NCI-H2107 treated with DMSO at 0.1 percent for 48 hours (cell line): ENCODE data around the gene SLC22A23.

ENCODE experiments used
- DNase-seq: peaks from one replicate; lab custom pipeline; 2025; ENCODE audit not compliant: unreplicated experiment; lab: John Stamatoyannopoulos, UW

The SLC22A23 gene

DNA sequence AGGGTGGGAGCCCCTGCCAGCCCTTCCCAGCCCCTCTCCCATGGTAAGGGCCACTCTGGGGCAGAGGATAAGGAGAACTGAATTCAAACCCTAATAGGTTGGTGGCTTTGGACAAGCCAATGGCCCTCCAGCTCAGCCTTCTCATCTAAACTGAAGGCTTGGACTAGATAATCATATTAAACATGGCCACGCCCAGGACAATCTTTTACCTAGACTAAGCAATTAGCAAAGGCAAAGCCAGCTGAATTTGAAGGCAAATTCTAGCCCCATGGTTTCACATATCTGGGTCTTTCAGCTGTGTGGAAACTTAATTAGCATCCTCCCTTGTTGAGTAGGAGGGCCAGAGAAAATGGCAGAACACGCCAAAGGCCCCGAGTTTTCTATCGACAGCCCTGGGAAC is 10.7 kb downstream of the SLC22A23 start:
- DNase-seq = no peak

GRCh38 chr6:3444276-3445088 is 12.4 kb downstream of the SLC22A23 start:
- DNase-seq = no peak

GRCh38 chr6:3443221-3443515 is 13.7 kb downstream of the SLC22A23 start:
- no peak for DNase-seq

- DNase-seq = no peak
Observed at GRCh38 chr6:3442431-3443220, 14.2 kb downstream of the SLC22A23 start.

DNA sequence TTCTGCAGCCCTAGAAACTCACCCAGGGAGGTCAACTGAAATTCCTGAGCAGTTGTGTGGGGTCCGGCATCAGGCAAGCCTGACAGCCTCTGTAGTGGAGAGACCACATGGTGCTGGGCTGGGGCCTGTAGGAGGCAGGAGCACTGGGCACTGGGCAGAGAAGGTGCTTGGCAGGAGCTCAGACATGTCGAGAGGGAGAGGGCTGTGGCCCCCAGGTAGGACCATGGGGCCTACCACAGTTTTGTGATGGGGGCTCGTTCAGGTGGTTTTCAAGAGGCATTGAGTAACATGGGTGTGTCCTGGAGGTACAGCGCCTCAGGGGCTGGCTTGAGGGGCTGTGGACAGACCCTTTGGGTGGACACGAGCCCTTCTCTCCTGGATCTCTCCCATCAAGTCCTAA is 15.9 kb downstream of the SLC22A23 start:
- DNase-seq = no peak

DNA sequence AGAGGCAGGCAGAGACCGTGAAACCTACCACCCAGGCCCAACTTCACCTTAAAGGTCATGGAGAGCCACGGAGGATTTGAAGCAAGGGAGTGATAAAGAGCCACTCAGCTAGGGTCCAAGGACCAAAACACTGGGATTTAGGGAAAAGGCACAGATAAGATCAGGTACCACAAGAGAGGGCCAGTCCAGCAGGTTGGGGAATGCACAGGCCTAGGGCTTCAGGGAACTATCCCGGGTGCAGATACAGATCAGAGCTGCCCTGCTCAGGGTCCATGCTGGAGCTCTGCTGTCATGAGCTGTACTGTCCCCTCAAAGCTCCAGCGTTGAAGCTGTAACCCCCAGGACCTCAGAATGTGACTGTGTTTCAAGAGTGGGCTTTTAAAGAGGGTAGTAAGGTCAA is 16.9 kb downstream of the SLC22A23 start:
- DNase-seq = no peak

GRCh38 chr6:3438190-3439167 is 18.4 kb downstream of the SLC22A23 start:
- DNase-seq = peak; percentile 81

GRCh38 chr6:3433005-3433404 is 23.8 kb downstream of the SLC22A23 start:
- DNase-seq = no peak

DNA sequence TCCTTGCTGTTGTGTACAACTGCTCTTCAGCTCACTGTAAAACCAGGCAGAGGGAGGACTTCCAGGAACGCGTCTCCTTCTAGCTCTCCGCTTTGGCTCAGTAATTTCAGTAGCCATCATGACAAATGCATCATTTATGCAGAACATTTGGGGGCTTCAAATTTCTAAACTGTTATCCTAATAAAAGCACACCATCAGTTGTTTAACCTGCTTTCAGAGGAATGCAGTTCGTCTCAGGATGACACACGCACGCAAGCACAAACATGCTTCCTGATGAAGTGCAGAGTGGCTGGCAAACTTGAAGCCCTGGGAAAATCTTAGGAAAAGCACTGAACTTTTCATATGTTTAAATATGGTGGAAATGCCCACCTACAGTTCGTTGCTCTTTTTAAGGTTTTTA is 24.4 kb downstream of the SLC22A23 start:
- no peak for DNase-seq

DNA sequence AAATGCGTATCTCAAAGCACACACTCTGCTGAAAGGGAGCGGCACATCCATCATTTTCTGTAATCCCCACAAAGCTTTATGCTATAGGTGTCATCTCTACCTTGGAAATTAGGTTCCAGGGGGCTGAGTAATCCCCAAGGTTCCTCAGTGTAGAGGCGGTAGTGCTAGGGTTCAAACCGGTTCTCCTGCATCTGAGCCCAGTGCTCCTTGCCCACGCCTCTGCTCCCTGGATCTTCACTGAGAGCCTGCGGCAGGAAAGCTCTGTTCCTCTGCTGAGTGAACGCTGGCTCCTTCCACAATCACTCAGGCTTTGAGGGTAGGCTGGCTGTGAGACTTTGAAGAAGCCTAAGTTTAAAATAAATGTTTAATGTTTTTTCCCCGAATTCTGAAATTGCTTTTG is 24.9 kb downstream of the SLC22A23 start:
- no peak for DNase-seq

DNA sequence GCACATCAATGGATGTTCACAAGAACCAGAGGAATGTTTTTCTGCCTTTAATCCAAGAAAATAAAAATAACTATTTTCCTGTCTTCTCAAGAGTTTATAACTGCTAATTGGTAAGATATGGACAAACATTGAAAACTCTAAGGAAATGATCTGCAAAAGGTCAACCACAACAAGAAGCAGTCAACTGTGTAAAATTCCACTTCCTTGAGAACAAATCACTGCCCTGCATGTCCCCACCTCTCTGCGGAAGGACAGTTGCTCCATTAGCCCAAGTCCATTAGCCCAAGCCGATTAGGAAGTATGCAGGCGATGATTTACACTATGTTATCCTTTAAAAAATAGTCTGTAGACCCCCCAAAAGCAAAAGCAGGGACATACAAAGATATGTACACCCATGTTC is 27.6 kb downstream of the SLC22A23 start:
- no peak for DNase-seq

- no peak for DNase-seq
Observed at GRCh38 chr6:3428700-3429099, 28.1 kb downstream of the SLC22A23 start.

GRCh38 chr6:3428247-3428646 is 28.6 kb downstream of the SLC22A23 start:
- no peak for DNase-seq

DNA sequence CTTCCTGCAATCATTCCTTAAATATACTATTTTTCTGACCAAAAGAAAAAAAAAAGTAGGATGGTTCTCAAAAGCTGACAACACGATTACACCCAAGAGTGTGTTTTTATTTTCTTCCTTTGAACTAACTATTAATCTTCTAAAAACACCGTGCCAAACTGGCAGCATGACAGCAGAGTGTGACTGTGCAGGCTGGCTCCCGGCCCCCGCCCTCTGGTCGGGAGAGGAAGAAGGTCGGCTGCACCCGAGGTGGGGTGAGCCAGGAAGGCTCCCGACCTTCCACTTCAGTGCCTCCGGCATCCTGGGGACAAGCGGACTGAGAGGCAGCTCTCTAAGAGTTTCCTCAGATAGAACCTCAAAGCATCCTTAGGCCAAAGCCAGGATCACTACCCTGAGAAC is 29.2 kb downstream of the SLC22A23 start:
- no peak for DNase-seq

DNA sequence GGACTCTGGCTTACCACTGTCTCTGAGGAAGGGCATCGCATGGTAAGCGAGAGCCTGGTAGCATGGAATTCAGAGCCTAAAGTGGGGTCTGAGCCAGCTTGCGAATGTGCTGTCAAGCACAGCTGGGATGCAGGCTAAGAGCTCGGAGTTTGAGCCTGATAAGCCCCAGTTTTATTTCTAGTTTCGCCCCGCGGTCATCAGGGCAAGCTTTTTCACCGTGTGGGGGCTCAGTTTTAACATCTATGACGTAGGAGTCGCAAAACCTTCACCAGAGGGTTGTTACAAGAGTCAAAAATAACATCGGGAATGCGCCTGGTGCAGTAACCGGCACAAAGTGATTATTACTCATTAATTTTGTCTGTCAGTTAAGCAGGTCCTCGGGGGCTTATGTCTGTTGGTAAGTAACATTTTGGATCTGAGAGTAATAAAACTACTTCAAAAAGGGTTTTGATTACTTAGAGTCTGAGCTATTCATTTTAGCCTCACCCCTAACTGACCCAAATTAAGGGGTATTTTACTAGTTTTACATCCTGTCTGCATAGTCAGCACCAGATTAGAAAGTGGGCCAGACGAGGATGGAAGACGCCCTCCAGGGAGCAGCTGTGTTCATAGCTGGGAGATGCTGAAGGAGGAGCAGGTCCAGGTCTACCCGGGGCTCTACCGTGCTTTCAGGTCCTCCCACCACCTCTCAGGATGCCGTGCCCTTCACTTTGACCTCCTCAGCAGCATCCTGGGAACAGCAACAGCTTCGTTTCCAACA is 29.7 kb downstream of the SLC22A23 start:
- DNase-seq = no peak

- no peak for DNase-seq
Observed at GRCh38 chr6:3426091-3426926, 30.5 kb downstream of the SLC22A23 start.

- DNase-seq = no peak
Observed at GRCh38 chr6:3425574-3425973, 31.3 kb downstream of the SLC22A23 start.

DNA sequence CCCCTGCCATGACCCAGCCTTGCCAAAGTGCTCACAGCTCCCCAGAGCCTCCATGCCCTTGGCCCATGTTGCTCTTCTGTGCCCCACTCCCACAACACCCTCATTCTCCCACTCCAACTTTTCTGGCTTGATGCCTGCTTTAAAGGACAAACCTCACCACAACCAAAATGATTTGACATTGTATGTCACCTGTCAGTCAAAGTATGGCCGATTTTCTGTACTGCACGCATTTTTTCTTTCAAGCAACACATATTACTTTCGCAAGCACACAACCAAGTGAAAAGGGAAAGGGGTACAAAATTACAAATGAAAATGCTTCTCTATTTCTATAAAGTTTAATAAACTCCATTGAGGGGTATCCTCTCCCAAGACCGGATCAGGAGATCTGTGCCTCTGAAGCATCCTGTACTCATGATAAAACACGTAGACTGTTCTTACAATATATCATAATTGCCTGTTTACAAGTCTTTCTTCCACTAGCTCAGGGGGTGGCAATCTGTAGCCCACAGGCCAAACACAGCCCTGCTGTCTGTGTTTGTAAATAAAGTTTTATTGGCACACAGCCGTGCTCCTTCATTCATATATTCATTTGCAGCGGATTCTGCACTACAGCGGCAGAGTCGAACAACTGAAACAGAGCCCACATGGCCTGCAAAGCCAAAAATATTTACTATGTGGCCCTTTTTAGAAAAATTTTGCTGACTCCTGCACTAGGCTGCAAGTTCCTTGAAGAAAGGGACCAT is 32.5 kb downstream of the SLC22A23 start:
- DNase-seq = no peak
